ENCODE results near the gene RNASE11. TPM values are rescaled to one million over a fixed set of nuclear protein-coding genes. Genes with fewer than 3 reads are reported as not detected.
"Not testable (repeated sequence)": the region's sequence is repeated elsewhere in the genome, so short reads cannot be mapped to it uniquely, and the experiment has no call there.

The RNASE11 gene
- total RNA-seq, 1 experiment from 2014 or later: not detected

DNA sequence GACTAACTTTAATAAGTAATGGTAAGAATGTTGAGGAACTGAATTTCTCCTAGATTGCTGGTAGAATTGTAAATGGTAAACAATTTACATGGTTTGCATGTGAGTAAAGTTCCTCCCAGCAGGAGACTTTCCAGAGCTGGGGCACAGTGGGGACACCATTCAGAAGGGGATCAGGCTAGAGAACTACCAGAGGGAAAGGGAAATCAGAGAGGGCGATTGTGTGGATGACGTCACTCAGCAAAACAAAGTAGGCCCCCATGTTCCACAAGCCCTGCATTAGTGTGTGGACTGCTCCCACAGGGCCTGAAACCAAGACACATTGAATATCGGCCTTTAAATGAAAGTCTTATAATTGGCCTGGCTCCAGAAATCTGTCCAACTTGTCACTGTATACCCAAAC is 9.5 kb downstream of the RNASE11 start:
- Histone ChIP-seq H3K4me3 (ENCODE audit: low read depth, low read length, poor library complexity, severe bottlenecking) (no peak overlapping the region), H3K36me3 (ENCODE audit: insufficient read depth, low read length, poor library complexity, severe bottlenecking) (no peaks in the 10 kb centered on the region), H3K4me1 (ENCODE audit: insufficient read depth, low read length, poor library complexity, severe bottlenecking) (no peaks in the 10 kb centered on the region), H3K9me3 (ENCODE audit: low read depth, low read length, poor library complexity, severe bottlenecking) (no peaks in the 10 kb centered on the region), H3K27me3 (replicated peaks; ENCODE audit: insufficient read depth, low read depth, low read length, poor library complexity) (no peaks in the 10 kb centered on the region), H3K27ac (ENCODE audit: low read depth, low read length, poor library complexity, severe bottlenecking) (no peak overlapping the region)
- no TSS peak for BruUV-seq (replicated peaks)
- intact Hi-C loops (cut with micrococcal nuclease; ENCODE audit: unreplicated experiment): no loop called here
- TF ChIP-seq EZH2 (IDR thresholded peaks at IDR 0.05; ENCODE audit: borderline replicate concordance, low read depth, low read length, poor library complexity, severe bottlenecking): no peak
- no peak for TF ChIP-seq CTCF (conservative IDR thresholded peaks at IDR 0.05; ENCODE audit: low read depth, low read length)
- ChIA-PET POLR2A (ENCODE audit: low non-redundant PET) (no interaction called here), CTCF (no interaction called here)
- peak; percentile 66 for DNase-seq (ENCODE audit: low spot score)

DNA sequence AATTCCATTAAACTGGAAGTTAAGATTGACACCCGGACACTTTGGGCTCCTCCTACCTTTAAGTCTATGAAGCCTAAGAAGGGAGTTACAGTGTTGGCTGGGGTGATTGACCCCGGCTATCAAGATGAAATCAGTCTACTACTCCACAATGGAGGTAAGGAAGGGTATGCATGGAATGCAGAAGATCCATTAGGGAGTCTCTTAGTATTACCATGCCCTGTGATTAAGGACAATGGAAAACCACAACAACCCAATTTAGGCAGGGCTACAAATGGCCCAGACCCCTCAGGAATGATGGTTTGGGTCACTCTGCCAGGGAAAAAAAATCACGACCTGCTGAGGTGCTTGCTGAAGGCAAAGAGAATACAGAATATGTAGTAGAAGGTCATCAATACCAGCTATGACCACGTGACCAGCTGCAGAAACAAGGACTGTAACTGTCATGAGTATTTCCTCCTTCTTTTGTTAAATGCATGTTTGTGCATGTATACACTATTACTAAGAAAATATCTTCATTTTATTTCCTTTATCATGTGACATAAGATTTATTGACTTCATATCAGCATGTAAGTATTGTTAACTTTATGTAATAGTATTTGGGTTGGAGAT is 15.3 kb downstream of the RNASE11 start:
- intact Hi-C loops (cut with micrococcal nuclease; ENCODE audit: unreplicated experiment); H3K27ac ChIP-seq (ENCODE audit: low read depth, low read length, poor library complexity, severe bottlenecking); H3K4me1 ChIP-seq (ENCODE audit: insufficient read depth, low read length, poor library complexity, severe bottlenecking); H3K9me3 ChIP-seq (ENCODE audit: low read depth, low read length, poor library complexity, severe bottlenecking); POLR2A ChIA-PET (ENCODE audit: low non-redundant PET); CTCF ChIA-PET; BruUV-seq (replicated peaks); H3K36me3 ChIP-seq (ENCODE audit: insufficient read depth, low read length, poor library complexity, severe bottlenecking); H3K27me3 ChIP-seq (replicated peaks; ENCODE audit: insufficient read depth, low read depth, low read length, poor library complexity); H3K4me3 ChIP-seq (ENCODE audit: low read depth, low read length, poor library complexity, severe bottlenecking); DNase-seq (ENCODE audit: low spot score): not testable (repeated sequence)

DNA sequence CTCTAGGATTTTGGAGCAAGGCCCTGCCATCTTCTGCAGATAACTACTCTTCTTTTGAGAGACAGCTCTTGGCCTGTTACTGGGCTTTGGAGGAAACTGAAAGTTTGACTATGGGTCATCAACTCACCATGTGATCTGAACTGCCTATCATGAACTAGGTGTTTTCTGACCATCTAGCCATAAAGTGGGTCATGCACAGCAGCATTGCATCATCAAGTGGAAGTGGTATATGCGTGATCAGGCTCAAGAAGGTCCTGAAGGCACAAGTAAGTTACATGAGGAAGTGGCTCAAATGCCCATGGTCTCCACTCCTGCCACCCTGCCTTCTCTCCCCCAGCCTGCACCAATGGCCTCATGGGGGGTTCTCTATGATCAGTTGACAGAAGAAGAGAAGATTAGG is 17.1 kb downstream of the RNASE11 start:
- POLR2A ChIA-PET (ENCODE audit: low non-redundant PET); H3K36me3 ChIP-seq (ENCODE audit: insufficient read depth, low read length, poor library complexity, severe bottlenecking); DNase-seq (ENCODE audit: low spot score); CTCF ChIA-PET; H3K4me3 ChIP-seq (ENCODE audit: low read depth, low read length, poor library complexity, severe bottlenecking); BruUV-seq (replicated peaks); H3K27ac ChIP-seq (ENCODE audit: low read depth, low read length, poor library complexity, severe bottlenecking); H3K27me3 ChIP-seq (replicated peaks; ENCODE audit: insufficient read depth, low read depth, low read length, poor library complexity); H3K4me1 ChIP-seq (ENCODE audit: insufficient read depth, low read length, poor library complexity, severe bottlenecking); H3K9me3 ChIP-seq (ENCODE audit: low read depth, low read length, poor library complexity, severe bottlenecking); intact Hi-C loops (cut with micrococcal nuclease; ENCODE audit: unreplicated experiment): not testable (repeated sequence)

DNA sequence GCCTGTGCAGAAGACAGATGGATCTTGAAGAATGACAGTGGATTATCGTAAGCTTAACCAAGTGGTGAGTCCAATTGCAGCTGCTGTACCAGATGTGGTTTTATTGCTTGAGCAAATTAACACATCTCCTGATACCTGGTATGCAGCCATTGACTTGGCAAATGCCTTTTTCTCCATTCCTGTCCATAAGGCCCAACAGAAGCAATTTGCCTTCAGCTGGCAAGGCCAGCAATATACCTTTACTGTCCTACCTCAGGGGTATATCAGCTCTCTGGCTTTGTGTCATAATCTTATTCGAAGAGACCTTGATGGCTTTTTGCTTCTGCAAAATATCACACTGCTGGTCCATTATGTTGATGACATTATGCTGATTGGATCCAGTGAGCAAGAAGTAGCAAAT is 17.9 kb downstream of the RNASE11 start:
- H3K4me1 ChIP-seq (ENCODE audit: insufficient read depth, low read length, poor library complexity, severe bottlenecking); H3K9me3 ChIP-seq (ENCODE audit: low read depth, low read length, poor library complexity, severe bottlenecking); BruUV-seq (replicated peaks); H3K27ac ChIP-seq (ENCODE audit: low read depth, low read length, poor library complexity, severe bottlenecking); POLR2A ChIA-PET (ENCODE audit: low non-redundant PET); DNase-seq (ENCODE audit: low spot score); H3K27me3 ChIP-seq (replicated peaks; ENCODE audit: insufficient read depth, low read depth, low read length, poor library complexity); H3K4me3 ChIP-seq (ENCODE audit: low read depth, low read length, poor library complexity, severe bottlenecking); H3K36me3 ChIP-seq (ENCODE audit: insufficient read depth, low read length, poor library complexity, severe bottlenecking); CTCF ChIA-PET; intact Hi-C loops (cut with micrococcal nuclease; ENCODE audit: unreplicated experiment): not testable (repeated sequence)

DNA sequence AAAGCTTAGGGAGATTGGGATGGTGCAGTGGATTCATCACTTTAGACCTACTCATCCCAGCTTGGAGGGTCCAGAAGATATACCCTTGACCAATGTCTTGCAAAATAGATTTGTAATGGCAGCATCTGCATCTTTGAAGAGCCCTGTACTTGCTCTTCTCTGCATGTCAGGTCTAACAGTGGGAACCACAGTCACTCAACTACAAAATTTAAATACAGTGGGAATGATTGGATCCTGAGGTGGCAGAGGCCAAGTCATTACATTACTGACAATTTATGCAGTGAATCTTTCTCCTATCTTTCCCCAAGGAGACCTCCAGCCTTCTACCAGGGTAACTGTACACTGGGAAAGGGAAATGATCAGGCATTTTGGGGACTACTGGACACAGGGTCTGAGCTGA is 18.7 kb downstream of the RNASE11 start:
- BruUV-seq (replicated peaks): no TSS peak
- no peaks in the 10 kb centered on the region for H3K9me3 ChIP-seq (ENCODE audit: low read depth, low read length, poor library complexity, severe bottlenecking)
- no peak for DNase-seq (ENCODE audit: low spot score)
- H3K27me3 ChIP-seq (replicated peaks; ENCODE audit: insufficient read depth, low read depth, low read length, poor library complexity): no peaks in the 10 kb centered on the region
- H3K27ac ChIP-seq (ENCODE audit: low read depth, low read length, poor library complexity, severe bottlenecking): no peak overlapping the region
- H3K36me3 ChIP-seq (ENCODE audit: insufficient read depth, low read length, poor library complexity, severe bottlenecking): no peaks in the 10 kb centered on the region
- H3K4me1 ChIP-seq (ENCODE audit: insufficient read depth, low read length, poor library complexity, severe bottlenecking): no peaks in the 10 kb centered on the region
- TF ChIP-seq CTCF (conservative IDR thresholded peaks at IDR 0.05; ENCODE audit: low read depth, low read length): no peak
- TF ChIP-seq EZH2 (IDR thresholded peaks at IDR 0.05; ENCODE audit: borderline replicate concordance, low read depth, low read length, poor library complexity, severe bottlenecking): no peak
- ChIA-PET POLR2A (ENCODE audit: low non-redundant PET) (no interaction called here), CTCF (no interaction called here)
- no peak overlapping the region for H3K4me3 ChIP-seq (ENCODE audit: low read depth, low read length, poor library complexity, severe bottlenecking)
- intact Hi-C loops (cut with micrococcal nuclease; ENCODE audit: unreplicated experiment): no loop called here

All from A673 (cell line).